A673 (cell line): ENCODE data around the gene PHC2. TPM values are rescaled to one million over a fixed set of nuclear protein-coding genes. Genes with fewer than 3 reads are reported as not detected.

Source experiments
- BruUV-seq: library from RNA; stranded (reverse); fragments of 400-500 nt; replicated peaks from 2 replicates; lab custom pipeline; 2021; lab: Mats Ljungman, UMichigan
- CTCF ChIA-PET: fragments of 300-600 bp; sonication (Branson Sonifier 250); formaldehyde crosslinking; loops from one replicate; lab custom pipeline; 2022; ENCODE audit warnings: antibody characterized with exemption; lab: Charles Lee
- POLR2A ChIA-PET: fragments of 300-600 bp; sonication (Branson Sonifier 250); formaldehyde crosslinking; loops from one replicate; lab custom pipeline; 2022; ENCODE audit warnings: antibody characterized with exemption; ENCODE audit not compliant: low non-redundant PET; lab: Charles Lee
- DNase-seq: peaks from one replicate; pipeline ENCODE4 v3.0.0-alpha.2; 2015; ENCODE audit warnings: low spot score
- H3K27ac ChIP-seq: fragments of 200-600 bp; sonication (generic); 2 replicates; pipeline ENCODE4 v1.5.1; 2016; ENCODE audit warnings: mixed run types, low read depth, mild to moderate bottlenecking, mixed read lengths, antibody characterized with exemption, low read length; ENCODE audit not compliant: poor library complexity, severe bottlenecking
- H3K27me3 ChIP-seq: fragments of 200-600 bp; sonication (generic); replicated peaks from 2 replicates; pipeline ENCODE4 v1.6.1; 2017; ENCODE audit warnings: mixed run types, low read depth, mild to moderate bottlenecking, mixed read lengths, antibody characterized with exemption, low read length; ENCODE audit not compliant: insufficient read depth, poor library complexity
- H3K36me3 ChIP-seq: fragments of 200-600 bp; sonication (generic); 2 replicates; pipeline ENCODE4 v1.6.1; 2016; ENCODE audit warnings: mixed run types, mild to moderate bottlenecking, mixed read lengths, antibody characterized with exemption, low read length; ENCODE audit not compliant: insufficient read depth, poor library complexity, severe bottlenecking
- H3K4me1 ChIP-seq: fragments of 200-600 bp; sonication (generic); 2 replicates; pipeline ENCODE4 v1.6.1; 2017; ENCODE audit warnings: mixed run types, mild to moderate bottlenecking, mixed read lengths, antibody characterized with exemption, low read length; ENCODE audit not compliant: insufficient read depth, poor library complexity, severe bottlenecking
- H3K4me3 ChIP-seq: fragments of 200-600 bp; sonication (generic); 2 replicates; pipeline ENCODE4 v1.5.1; 2016; ENCODE audit warnings: low read depth, mixed run types, mild to moderate bottlenecking, mixed read lengths, low read length; ENCODE audit not compliant: poor library complexity, severe bottlenecking
- H3K9me3 ChIP-seq: fragments of 200-600 bp; sonication (generic); 2 replicates; pipeline ENCODE4 v1.6.1; 2016; ENCODE audit warnings: mixed run types, low read depth, mild to moderate bottlenecking, mixed read lengths, antibody characterized with exemption, low read length; ENCODE audit not compliant: poor library complexity, severe bottlenecking
- CTCF ChIP-seq: fragments of 300-800, 200-600 bp; sonication (generic); conservative IDR thresholded peaks from 2 replicates; pipeline ENCODE4 v1.5.1; 2017; ENCODE audit warnings: low read depth, mild to moderate bottlenecking, antibody characterized with exemption, low read length, moderate library complexity, mixed read lengths
- EZH2 ChIP-seq: fragments of 200-600 bp; sonication (generic); IDR thresholded peaks from 2 replicates; pipeline ENCODE4 v1.6.1; 2017; ENCODE audit warnings: borderline replicate concordance, low read depth, mild to moderate bottlenecking, mixed read lengths, antibody characterized with exemption, low read length; ENCODE audit not compliant: poor library complexity, severe bottlenecking
- intact Hi-C: fragments of 100-400 bp; cut with micrococcal nuclease; formaldehyde crosslinking; loops from one replicate; pipeline ENCODE4 v1.10.0; 2022; ENCODE audit not compliant: unreplicated experiment
- total RNA-seq: library from RNA; stranded (reverse); gene quantifications from 2 replicates; pipeline ENCODE4 v1.2.3, GENCODE V29; 2021

PHC2 gene
- total RNA-seq, 1 experiment from 2014 or later, result 136 TPM

- peaks cover 12% of the 10 kb centered on the region for H3K4me1 ChIP-seq
- POLR2A ChIA-PET, result interaction anchor here (0.6 kb wide), 1 partner anchor 41 kb away, joined by 4 read pairs; no protein-coding TSS in a partner anchor
- no TSS peak for BruUV-seq
- no peaks in the 10 kb centered on the region for H3K9me3 ChIP-seq
- intact Hi-C loops, result no loop called here
- TF ChIP-seq EZH2, result no peak
- TF ChIP-seq CTCF, result no peak
- H3K4me3 ChIP-seq, result no peak overlapping the region
- no peaks in the 10 kb centered on the region for H3K36me3 ChIP-seq
- H3K27me3 ChIP-seq, result no peaks in the 10 kb centered on the region
- no peak overlapping the region for H3K27ac ChIP-seq
- no peak for DNase-seq
- CTCF ChIA-PET, result no interaction called here
These were observed 52.4 kb downstream of the PHC2 start for GRCh38 chr1:33378524-33378923.

DNA sequence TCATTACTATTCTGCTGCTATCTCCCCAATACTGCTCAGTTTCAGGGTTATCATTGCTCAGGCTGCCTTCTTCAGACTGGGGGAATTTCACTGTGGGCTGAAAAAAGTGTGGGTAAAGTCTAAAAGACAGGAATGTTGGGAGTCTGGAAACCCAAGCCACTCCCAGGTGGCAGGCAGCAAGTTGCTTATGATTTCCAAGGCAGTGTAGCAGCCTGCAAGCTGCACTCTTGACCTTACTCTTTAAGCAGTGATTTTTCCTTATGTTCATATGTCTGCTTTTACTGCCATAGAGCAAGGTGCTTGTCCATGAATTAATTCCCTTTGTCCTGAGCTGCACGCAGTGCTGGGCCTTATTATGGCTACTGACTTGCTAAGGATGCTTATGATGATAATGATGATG is 53.1 kb downstream of the PHC2 start:
- ChIA-PET POLR2A (no interaction called here), CTCF (no interaction called here)
- H3K4me3 ChIP-seq, result no peak overlapping the region
- peaks cover 5% of the 10 kb centered on the region for H3K4me1 ChIP-seq
- no peak overlapping the region for H3K27ac ChIP-seq
- H3K9me3 ChIP-seq, result no peaks in the 10 kb centered on the region
- H3K36me3 ChIP-seq, result no peaks in the 10 kb centered on the region
- intact Hi-C loops, result no loop called here
- BruUV-seq, result no TSS peak
- no peak for TF ChIP-seq CTCF
- no peak for TF ChIP-seq EZH2
- H3K27me3 ChIP-seq, result no peaks in the 10 kb centered on the region
- DNase-seq, result no peak

- ChIA-PET CTCF (no interaction called here), POLR2A (no interaction called here)
- H3K27ac ChIP-seq, result no peak overlapping the region
These were observed 53.9 kb downstream of the PHC2 start for GRCh38 chr1:33377013-33377412.

More at GRCh38 chr1:33377013-33377412, 53.9 kb downstream of the PHC2 start:
- TF ChIP-seq EZH2 (no peak), CTCF (no peak)
- H3K36me3 ChIP-seq, result no peaks in the 10 kb centered on the region
- H3K9me3 ChIP-seq, result no peaks in the 10 kb centered on the region
- H3K4me1 ChIP-seq, result no peaks in the 10 kb centered on the region
- DNase-seq, result no peak
- no peaks in the 10 kb centered on the region for H3K27me3 ChIP-seq
- intact Hi-C loops, result no loop called here
- BruUV-seq, result no TSS peak
- no peak overlapping the region for H3K4me3 ChIP-seq
